ENCODE measurements around the gene MMP14.

Gene MMP14

GRCh38 chr14:22888662-22889061, 52.3 kb downstream of the MMP14 start:
- Histone ChIP-seq H4K91ac (ENCODE audit: low read length) (no peak overlapping the region), H2BK12ac (ENCODE audit: low read length in 2 of 2) (no peak overlapping the region), H2BK120ac (ENCODE audit: low read depth, low read length) (no peak overlapping the region), H3K18ac (ENCODE audit: low read depth in 1 of 2, low read length in 2 of 2) (no peak overlapping the region), H3K9me3 (ENCODE audit: control insufficient read depth, low read length) (no peaks in the 10 kb centered on the region), H3K4me1 (ENCODE audit: control insufficient read depth, insufficient read depth, low read depth, low read length) (peaks cover 12% of the 10 kb centered on the region), H3K4me2 (ENCODE audit: low read length, poor library complexity, severe bottlenecking) (no peak overlapping the region), H3K23ac (ENCODE audit: low read length in 2 of 2) (no peak overlapping the region), H3K4ac (ENCODE audit: low read depth in 1 of 2, low read length in 2 of 2) (no peak overlapping the region), H3K14ac (ENCODE audit: low read length in 2 of 2) (no peak overlapping the region), H3K27me3 (ENCODE audit: control insufficient read depth in 1 of 2, insufficient read depth in 1 of 2, low read length in 2 of 2) (peaks cover 0 to 9% of the 10 kb centered on the region in 2 experiments), H3K27ac (ENCODE audit: low read length, poor library complexity, severe bottlenecking) (no peak overlapping the region), H3K4me3 (ENCODE audit: insufficient read depth in 1 of 2, low read depth in 1 of 2, low read length in 2 of 2) (no peak overlapping the region), H2AK5ac (ENCODE audit: low read length, severe bottlenecking) (no peak overlapping the region), H4K8ac (ENCODE audit: low read length) (no peak overlapping the region), H3K9ac (ENCODE audit: low read length) (no peak overlapping the region), H2BK5ac (ENCODE audit: low read depth, low read length, poor library complexity, severe bottlenecking) (no peak overlapping the region), H2BK15ac (ENCODE audit: low read depth, poor library complexity, severe bottlenecking) (no peak overlapping the region), H3K79me1 (replicated peaks; ENCODE audit: low read length, poor library complexity, severe bottlenecking) (peaks cover 6% of the 10 kb centered on the region), H3K36me3 (ENCODE audit: control insufficient read depth in 1 of 2, insufficient read depth in 2 of 2, low read depth in 1 of 2, low read length in 2 of 2) (peaks cover 0 to 11% of the 10 kb centered on the region in 2 experiments), H2AFZ (ENCODE audit: low read depth, low read length) (no peak overlapping the region)
- no peak for DNase-seq
- WGBS, result 100% methylated on average over 1 of the region's 4 CpGs

DNA sequence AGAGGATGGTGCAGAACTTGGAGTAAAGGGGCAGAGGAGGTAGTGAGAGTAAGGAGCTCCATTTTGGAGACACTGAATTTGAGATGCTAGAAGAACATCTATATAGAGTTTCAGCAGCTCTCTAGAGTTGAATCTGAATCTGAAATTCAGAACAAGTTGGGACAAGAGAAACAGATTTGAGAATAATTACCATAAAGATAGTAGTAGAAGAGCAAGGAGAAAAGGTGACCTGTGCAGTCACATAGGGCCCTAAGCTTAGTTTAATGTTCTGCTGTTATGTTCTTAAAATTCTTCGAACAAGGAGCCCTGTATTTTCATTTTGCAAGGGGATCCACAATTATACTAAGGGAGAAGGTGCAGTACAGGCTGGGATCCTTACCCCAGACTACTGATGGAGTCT, 54.0 kb downstream of the MMP14 start:
- Histone ChIP-seq H3K4ac (ENCODE audit: low read depth in 1 of 2, low read length in 2 of 2) (no peak overlapping the region), H3K36me3 (ENCODE audit: control insufficient read depth in 1 of 2, insufficient read depth in 2 of 2, low read depth in 1 of 2, low read length in 2 of 2) (peaks cover 0 to 11% of the 10 kb centered on the region in 2 experiments), H3K27ac (ENCODE audit: low read length, poor library complexity, severe bottlenecking) (no peak overlapping the region), H3K4me1 (ENCODE audit: control insufficient read depth, insufficient read depth, low read depth, low read length) (peaks cover 11% of the 10 kb centered on the region), H3K27me3 (ENCODE audit: control insufficient read depth in 1 of 2, insufficient read depth in 1 of 2, low read length in 2 of 2) (no peaks in the 10 kb centered on the region), H3K9ac (ENCODE audit: low read length) (no peak overlapping the region), H2AK5ac (ENCODE audit: low read length, severe bottlenecking) (no peak overlapping the region), H2BK5ac (ENCODE audit: low read depth, low read length, poor library complexity, severe bottlenecking) (no peak overlapping the region), H2BK12ac (ENCODE audit: low read length in 2 of 2) (no peak overlapping the region), H3K4me2 (ENCODE audit: low read length, poor library complexity, severe bottlenecking) (no peak overlapping the region), H4K8ac (ENCODE audit: low read length) (no peak overlapping the region), H3K4me3 (ENCODE audit: insufficient read depth in 1 of 2, low read depth in 1 of 2, low read length in 2 of 2) (no peak overlapping the region), H3K79me1 (replicated peaks; ENCODE audit: low read length, poor library complexity, severe bottlenecking) (peaks cover 6% of the 10 kb centered on the region), H2BK15ac (ENCODE audit: low read depth, poor library complexity, severe bottlenecking) (no peak overlapping the region), H4K91ac (ENCODE audit: low read length) (no peak overlapping the region), H3K14ac (ENCODE audit: low read length in 2 of 2) (no peak overlapping the region), H3K23ac (ENCODE audit: low read length in 2 of 2) (no peak overlapping the region), H3K9me3 (ENCODE audit: control insufficient read depth, low read length) (no peaks in the 10 kb centered on the region), H2BK120ac (ENCODE audit: low read depth, low read length) (no peak overlapping the region), H3K18ac (ENCODE audit: low read depth in 1 of 2, low read length in 2 of 2) (no peak overlapping the region), H2AFZ (ENCODE audit: low read depth, low read length) (no peak overlapping the region)
- WGBS, result 98% methylated on average over 1 of the region's 1 CpG
- DNase-seq, result no peak

- Histone ChIP-seq H4K91ac (ENCODE audit: low read length) (no peak overlapping the region), H3K18ac (ENCODE audit: low read depth in 1 of 2, low read length in 2 of 2) (no peak overlapping the region), H2AFZ (ENCODE audit: low read depth, low read length) (no peak overlapping the region), H2BK12ac (ENCODE audit: low read length in 2 of 2) (no peak overlapping the region), H3K9ac (ENCODE audit: low read length) (no peak overlapping the region), H2BK120ac (ENCODE audit: low read depth, low read length) (no peak overlapping the region), H3K79me1 (replicated peaks; ENCODE audit: low read length, poor library complexity, severe bottlenecking) (peaks cover 6% of the 10 kb centered on the region), H3K4ac (ENCODE audit: low read depth in 1 of 2, low read length in 2 of 2) (no peak overlapping the region), H3K36me3 (ENCODE audit: control insufficient read depth in 1 of 2, insufficient read depth in 2 of 2, low read depth in 1 of 2, low read length in 2 of 2) (peaks cover 0 to 11% of the 10 kb centered on the region in 2 experiments), H3K14ac (ENCODE audit: low read length in 2 of 2) (no peak overlapping the region), H2BK5ac (ENCODE audit: low read depth, low read length, poor library complexity, severe bottlenecking) (no peak overlapping the region), H3K9me3 (ENCODE audit: control insufficient read depth, low read length) (no peaks in the 10 kb centered on the region), H3K23ac (ENCODE audit: low read length in 2 of 2) (no peak overlapping the region), H3K27ac (ENCODE audit: low read length, poor library complexity, severe bottlenecking) (no peak overlapping the region), H4K8ac (ENCODE audit: low read length) (no peak overlapping the region), H3K4me3 (ENCODE audit: insufficient read depth in 1 of 2, low read depth in 1 of 2, low read length in 2 of 2) (no peak overlapping the region), H2BK15ac (ENCODE audit: low read depth, poor library complexity, severe bottlenecking) (no peak overlapping the region), H3K4me1 (ENCODE audit: control insufficient read depth, insufficient read depth, low read depth, low read length) (peaks cover 5% of the 10 kb centered on the region), H2AK5ac (ENCODE audit: low read length, severe bottlenecking) (no peak overlapping the region), H3K4me2 (ENCODE audit: low read length, poor library complexity, severe bottlenecking) (no peak overlapping the region), H3K27me3 (ENCODE audit: control insufficient read depth in 1 of 2, insufficient read depth in 1 of 2, low read length in 2 of 2) (no peaks in the 10 kb centered on the region)
- WGBS, result 90% methylated on average over 7 of the region's 7 CpGs
- DNase-seq, result no peak
Observed at GRCh38 chr14:22892488-22892887, 56.1 kb downstream of the MMP14 start.

GRCh38 chr14:22893706-22894105, 57.3 kb downstream of the MMP14 start:
- WGBS, result 95% methylated on average over 3 of the region's 4 CpGs
- Histone ChIP-seq H2AFZ (ENCODE audit: low read depth, low read length) (no peak overlapping the region), H2BK12ac (ENCODE audit: low read length in 2 of 2) (no peak overlapping the region)

More at GRCh38 chr14:22893706-22894105, 57.3 kb downstream of the MMP14 start:
- H3K14ac ChIP-seq (ENCODE audit: low read length in 2 of 2), result no peak overlapping the region
- H4K91ac ChIP-seq (ENCODE audit: low read length), result no peak overlapping the region
- no peak overlapping the region for H3K23ac ChIP-seq (ENCODE audit: low read length in 2 of 2)
- no peak overlapping the region for H3K27ac ChIP-seq (ENCODE audit: low read length, poor library complexity, severe bottlenecking)
- no peak overlapping the region for H2BK5ac ChIP-seq (ENCODE audit: low read depth, low read length, poor library complexity, severe bottlenecking)
- no peaks in the 10 kb centered on the region for H3K9me3 ChIP-seq (ENCODE audit: control insufficient read depth, low read length)
- no peak overlapping the region for H3K18ac ChIP-seq (ENCODE audit: low read depth in 1 of 2, low read length in 2 of 2)
- H3K4ac ChIP-seq (ENCODE audit: low read depth in 1 of 2, low read length in 2 of 2), result no peak overlapping the region
- H3K27me3 ChIP-seq (ENCODE audit: control insufficient read depth in 1 of 2, insufficient read depth in 1 of 2, low read length in 2 of 2), result no peaks in the 10 kb centered on the region
- peaks cover 2% of the 10 kb centered on the region for H3K79me1 ChIP-seq (replicated peaks; ENCODE audit: low read length, poor library complexity, severe bottlenecking)
- no peak overlapping the region for H2BK120ac ChIP-seq (ENCODE audit: low read depth, low read length)
- no peaks in the 10 kb centered on the region for H3K4me1 ChIP-seq (ENCODE audit: control insufficient read depth, insufficient read depth, low read depth, low read length)
- H3K9ac ChIP-seq (ENCODE audit: low read length), result no peak overlapping the region
- DNase-seq, result no peak
- no peak overlapping the region for H4K8ac ChIP-seq (ENCODE audit: low read length)
- H3K4me2 ChIP-seq (ENCODE audit: low read length, poor library complexity, severe bottlenecking), result no peak overlapping the region
- no peak overlapping the region for H2BK15ac ChIP-seq (ENCODE audit: low read depth, poor library complexity, severe bottlenecking)
- no peak overlapping the region for H2AK5ac ChIP-seq (ENCODE audit: low read length, severe bottlenecking)
- no peak overlapping the region for H3K4me3 ChIP-seq (ENCODE audit: insufficient read depth in 1 of 2, low read depth in 1 of 2, low read length in 2 of 2)
- H3K36me3 ChIP-seq (ENCODE audit: control insufficient read depth in 1 of 2, insufficient read depth in 2 of 2, low read depth in 1 of 2, low read length in 2 of 2), result peaks cover 0 to 7% of the 10 kb centered on the region in 2 experiments
